Measurements from ENCODE around the gene CCN2.
A peak's percentile ranks its signal among the peaks of the same experiment; 100 is the strongest.
"Not testable (repeated sequence)": the region's sequence is repeated elsewhere in the genome, so short reads cannot be mapped to it uniquely, and the experiment has no call there.

The CCN2 gene

DNA sequence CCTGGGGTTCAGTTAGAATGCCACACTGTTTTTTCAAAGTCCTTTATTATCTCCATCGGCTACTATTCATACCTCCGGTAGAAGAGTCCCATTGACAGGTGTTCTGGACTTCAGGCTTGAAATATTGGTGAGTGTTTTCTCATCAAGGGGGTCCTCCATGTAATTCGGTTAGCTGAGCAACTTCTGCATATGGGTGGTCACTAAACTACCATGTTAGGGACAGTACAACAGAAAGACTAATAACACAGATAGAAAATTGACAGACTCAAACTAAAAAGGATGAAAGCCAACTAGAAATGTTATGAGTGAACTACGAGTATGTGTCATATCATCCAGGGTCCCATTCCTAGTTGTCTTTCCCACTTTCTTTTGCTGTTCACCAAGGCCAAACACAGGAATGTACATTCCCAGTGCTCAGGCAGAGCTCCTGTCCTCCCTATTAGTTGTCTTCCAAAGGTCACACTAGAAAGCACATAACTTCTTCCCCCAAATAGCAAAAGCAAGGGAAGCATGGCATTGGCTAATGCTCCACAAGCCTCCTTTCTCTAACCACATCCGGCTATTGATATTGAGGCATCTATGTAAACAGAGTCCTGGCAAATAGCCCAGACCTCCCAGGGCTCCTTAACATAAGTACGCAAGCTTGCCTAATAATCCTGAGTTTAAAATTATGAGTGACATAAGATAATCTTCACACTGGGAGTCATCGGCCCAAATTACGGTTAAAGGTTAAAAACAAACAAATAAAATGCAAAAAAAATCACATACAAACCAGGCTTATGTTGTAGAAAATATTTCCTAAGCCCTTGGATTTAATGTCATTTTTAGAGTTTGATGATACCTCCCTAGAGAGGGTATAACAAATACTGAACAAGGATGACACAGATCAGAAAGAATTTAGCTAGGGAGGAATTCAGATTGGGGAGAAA lies 13.2 kb downstream of the CCN2 start:
- DNase-seq (ENCODE audit: low spot score), result peak; percentile 51

DNA sequence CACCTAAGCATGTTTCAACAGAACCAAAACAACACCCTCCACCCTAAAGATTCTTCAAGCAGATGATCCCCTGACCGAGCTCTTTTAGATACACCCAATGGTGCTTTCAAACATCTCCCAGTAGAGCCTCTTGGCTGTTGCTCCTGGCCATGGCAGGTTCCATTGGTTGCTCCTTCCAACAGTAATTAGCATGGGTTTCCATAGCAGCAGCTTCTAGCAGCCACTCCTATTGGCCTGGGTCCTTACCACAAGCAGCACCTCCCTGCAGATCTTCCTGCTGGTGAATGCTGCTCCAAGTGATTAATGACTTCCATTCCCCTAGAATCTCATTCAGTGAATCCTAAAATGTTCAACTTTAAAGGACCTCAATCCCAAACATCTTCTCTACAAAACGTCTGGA lies 13.9 kb downstream of the CCN2 start:
- DNase-seq (ENCODE audit: low spot score), result peak; percentile 65

DNA sequence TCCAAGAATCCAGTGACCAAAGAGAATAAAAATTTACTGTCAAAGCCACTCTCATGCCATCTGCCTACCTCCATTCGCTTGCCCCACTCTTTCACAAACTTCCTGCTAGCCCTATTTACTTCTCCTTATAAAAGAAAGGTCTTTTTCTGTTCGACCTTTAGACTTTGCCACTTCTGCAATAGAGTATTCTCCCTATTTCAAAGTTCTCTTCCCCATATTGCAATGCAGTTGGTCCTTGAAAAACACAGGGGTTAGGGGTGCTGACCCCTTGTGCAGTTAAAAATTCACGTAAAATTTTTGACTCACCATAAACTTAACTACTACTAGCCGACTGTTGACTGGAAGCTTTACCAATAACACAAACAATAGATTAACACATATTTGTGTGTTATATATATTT lies 15.0 kb downstream of the CCN2 start:
- DNase-seq (ENCODE audit: low spot score), result no peak

DNA sequence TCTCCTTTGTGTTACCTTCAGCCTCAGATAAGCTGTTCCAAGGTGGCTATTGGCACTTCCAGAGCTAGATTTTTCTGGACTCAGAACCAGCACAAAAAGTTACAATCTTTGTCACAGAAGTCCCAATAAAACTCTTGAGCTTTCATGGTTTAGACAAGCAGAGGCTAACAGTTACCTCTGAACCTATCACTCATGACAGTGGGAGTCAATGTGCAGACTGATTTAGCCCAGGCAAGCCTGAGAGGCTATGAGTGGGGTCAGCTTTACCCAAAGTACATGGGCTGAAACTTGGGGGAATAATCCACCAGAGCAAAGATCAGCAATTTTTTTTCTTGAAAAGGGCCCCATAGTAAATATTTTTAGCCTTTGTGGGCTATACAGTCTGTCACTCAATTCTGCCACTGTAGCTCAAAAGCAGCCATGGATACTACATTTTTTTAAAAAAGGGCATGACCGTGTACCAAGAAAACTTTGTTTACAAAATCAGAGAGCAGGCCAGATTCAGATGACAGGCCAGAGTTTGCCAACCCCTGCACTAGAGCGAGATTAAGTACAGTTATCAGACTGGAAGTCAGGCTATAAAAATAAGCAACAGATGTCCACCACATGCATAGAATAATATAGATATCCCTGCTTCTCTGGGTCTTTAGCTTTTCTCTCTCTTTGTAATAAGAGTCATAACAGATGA lies 20.0 kb downstream of the CCN2 start:
- DNase-seq (ENCODE audit: low spot score), result no peak

DNA sequence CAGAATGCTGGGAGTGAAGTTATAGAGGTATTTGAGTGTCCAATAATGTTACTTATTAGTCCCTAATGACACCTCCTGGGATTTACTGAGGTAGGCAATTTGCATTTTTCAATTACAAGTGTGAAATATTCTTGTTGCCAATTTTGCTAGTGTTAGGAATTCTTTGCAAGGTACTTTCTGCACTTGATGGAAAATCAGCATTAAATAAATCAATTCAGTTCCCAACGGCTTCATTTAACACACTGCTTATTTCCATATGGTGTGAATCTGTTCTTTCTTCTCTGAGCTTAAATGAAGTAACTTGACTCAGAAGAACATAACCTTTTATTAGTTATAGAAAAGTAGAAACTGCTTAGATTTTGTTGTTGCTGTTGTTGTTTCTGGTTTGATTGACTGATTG lies 21.2 kb downstream of the CCN2 start:
- DNase-seq (ENCODE audit: low spot score), result no peak

DNA sequence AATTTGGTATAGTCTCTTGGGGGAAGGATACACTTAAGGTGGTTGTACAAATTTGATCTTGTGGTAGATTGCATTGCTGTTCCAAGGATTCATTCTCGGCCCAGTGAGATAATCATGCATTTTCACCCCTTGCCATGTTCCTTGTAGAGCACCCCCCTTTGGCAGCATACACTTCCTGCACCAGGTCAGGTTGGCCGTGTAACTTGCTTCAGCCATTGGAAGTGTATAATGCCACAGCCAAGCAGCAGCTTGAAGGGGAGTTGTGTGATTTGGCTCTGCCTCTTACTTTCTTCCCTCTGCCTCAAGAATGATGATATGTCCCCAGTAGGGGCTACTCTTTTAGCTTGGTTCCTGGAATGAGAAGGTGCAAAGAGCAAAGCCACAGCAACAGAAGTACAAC lies 21.9 kb downstream of the CCN2 start:
- no peak for DNase-seq (ENCODE audit: low spot score)

DNA sequence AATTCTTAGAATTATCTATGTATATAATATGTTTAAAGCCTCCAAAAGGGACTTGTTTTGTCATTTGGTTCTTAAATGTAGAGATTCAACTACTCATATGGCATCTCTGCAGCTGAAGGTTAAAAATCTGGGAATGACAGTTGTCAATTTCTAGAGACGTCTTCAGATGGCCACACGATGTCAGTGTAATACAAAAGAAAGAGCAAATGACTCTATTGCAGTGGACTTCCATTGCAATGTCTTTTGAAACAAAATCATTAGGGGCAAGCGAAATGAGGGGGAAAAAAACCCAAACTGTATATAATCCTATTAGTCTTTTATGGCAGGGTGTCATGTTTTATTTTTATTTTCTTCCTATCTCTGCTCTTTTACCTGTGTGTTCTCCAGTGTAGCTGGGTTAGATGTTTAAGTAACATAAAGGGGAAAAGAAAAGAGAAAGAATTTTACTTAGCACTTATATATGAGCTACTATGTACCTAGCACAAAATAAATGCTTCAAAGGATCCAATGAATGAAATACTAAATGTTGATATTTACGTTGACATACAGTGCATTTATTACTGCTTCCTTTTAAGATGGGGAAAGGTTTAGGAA lies 26.2 kb downstream of the CCN2 start:
- DNase-seq (ENCODE audit: low spot score), result peak; percentile 65

DNA sequence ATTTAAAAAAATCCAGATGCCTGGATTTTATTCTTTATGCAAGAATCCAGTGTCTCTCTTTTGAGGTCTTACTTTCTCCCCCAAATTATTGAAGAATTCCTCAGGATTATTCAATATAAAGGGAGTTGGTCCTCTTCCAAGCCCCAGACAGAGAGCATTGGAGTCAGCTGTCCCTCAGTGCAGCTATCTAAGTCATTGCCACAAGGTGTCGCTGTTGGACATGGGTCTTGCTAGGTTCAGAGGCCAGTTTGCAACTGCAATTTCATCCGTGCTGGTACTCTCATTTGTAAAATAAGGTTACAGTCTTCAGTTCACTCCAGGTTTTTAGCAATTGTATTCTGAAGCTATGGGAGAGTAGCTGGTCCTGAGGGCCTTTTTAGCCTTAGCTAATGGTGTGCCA lies 27.8 kb downstream of the CCN2 start:
- peak; percentile 26 for DNase-seq (ENCODE audit: low spot score)

DNA sequence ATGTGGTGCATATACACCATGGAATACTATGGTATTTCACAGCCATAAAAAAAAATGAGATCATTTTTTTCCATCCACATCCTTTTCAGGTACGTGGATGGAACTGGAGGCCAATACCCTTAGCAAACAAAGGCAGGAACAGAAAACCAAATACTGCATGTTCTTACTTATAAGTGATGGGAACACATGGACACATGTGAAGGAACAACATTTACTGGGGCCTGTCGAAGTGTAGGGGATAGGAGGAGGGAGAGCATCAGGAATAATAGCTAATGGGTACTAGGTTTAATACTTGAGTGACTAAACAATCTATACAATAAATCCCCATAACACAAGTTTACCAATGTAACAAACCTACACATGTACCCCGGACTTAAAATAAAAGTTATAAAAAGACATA lies 30.5 kb downstream of the CCN2 start:
- no peak for DNase-seq (ENCODE audit: low spot score)

DNA sequence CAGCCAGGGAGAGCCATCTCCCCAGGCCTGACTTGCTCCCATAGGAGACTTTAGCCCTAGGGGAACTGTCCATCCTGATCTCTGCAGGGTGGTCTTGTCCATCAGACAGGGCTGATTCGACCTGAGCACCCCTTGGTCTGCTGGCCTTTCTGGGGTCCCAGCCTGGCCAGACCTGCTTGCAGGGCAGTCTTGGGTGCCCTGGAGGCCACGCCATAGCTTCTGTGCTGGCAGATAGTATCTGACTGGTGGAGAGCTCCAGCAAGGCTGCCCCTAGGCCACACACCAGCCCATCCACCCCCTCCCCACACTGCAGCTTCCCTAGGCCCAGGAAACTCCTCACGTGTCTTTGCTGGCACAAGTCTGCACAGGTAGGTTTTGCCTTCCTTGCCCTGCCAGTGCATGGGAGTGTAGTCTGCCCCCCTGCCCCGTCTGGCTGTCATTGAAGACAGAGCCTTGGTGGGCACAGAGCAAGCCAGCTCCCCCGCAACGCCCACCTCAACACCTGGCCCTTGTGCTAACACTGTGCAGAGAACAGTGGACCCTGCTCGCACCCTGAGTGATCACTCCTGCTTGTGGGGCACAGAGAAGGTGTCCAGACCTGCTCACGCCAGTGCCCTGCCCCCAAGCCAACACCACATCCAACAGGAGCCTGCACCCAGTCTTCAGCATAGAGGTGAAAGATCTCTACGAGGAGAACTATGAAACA lies 32.4 kb downstream of the CCN2 start:
- no peak for DNase-seq (ENCODE audit: low spot score)

DNA sequence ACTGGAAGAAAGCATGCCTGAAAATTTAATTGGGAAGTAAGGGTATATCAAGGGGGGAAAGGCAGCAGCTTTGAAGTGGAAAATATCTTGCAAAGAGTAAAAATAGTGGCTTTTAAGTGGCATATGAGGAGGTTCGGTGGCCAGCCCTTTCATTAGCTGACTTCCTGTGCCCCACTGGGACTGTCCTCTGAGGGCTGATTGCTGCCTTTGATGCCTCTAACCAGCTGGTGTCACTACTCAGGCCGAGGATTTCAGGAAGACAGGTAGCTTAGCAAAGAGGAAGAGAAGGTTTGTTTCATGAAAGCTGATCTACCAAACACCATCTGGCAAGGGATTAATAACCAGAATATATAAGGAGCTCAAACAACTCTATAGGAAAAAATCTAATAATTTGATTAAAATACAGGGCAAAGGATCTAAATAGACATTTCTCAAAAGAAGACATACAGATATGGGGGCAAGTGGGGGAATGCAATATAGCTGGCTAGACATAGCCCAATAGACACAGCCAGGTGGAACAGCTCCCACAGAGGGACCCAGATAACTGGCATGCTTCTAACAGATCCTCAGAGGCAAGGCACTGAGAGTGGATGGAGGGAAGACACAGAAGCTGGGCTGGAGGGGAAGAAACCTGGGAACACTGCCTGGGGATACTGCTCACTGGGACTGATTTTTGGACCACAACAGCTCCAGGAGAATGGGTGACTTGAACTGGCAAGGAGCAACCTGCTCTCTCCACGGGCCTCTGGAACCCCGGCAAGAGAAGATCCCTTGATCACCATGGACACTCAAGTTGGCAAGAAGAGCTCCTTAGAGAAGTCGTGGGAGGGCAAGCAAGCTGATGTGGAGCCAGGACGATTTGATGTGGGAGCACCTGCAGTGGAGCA lies 33.2 kb downstream of the CCN2 start:
- no peak for DNase-seq (ENCODE audit: low spot score)

DNA sequence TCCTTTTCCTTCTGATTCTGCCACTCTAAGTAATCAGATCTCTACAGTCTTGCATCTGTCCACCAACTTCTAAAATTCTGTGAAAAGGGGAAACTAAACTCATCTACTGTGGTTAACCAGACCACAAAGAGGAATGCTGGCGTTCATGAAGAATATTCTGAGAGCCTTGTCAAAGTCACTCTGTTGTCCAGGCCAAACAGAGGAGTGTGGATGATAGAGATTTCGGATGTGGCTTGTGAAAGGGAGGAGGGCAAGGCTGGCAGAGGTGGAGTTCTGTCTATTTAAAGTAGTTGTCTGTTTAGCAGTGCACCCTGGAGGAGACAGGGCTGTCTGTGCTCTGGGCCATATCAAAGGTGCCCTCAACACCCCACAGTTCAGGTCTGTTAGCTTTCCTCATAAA lies 33.9 kb downstream of the CCN2 start:
- peak; percentile 48 for DNase-seq (ENCODE audit: low spot score)

DNA sequence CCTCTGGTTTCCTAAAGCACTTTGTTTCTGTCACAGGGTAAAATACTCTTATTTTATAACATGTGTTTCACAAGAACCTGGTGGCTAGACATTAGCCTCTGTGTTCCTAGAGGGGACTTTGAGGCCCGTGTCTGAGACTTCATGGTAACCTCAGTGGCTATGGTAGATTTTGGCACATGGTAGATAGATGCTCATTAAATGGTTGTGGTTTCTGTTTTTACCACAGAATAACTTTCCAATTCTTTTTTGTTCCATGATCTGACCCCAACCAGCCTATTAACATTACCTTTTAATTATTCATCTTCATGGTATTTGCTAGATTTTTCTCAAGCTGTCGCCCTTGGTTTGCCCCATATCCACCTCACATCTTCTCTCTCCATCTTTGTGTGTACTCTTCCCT lies 34.3 kb downstream of the CCN2 start:
- no peak for DNase-seq (ENCODE audit: low spot score)

DNA sequence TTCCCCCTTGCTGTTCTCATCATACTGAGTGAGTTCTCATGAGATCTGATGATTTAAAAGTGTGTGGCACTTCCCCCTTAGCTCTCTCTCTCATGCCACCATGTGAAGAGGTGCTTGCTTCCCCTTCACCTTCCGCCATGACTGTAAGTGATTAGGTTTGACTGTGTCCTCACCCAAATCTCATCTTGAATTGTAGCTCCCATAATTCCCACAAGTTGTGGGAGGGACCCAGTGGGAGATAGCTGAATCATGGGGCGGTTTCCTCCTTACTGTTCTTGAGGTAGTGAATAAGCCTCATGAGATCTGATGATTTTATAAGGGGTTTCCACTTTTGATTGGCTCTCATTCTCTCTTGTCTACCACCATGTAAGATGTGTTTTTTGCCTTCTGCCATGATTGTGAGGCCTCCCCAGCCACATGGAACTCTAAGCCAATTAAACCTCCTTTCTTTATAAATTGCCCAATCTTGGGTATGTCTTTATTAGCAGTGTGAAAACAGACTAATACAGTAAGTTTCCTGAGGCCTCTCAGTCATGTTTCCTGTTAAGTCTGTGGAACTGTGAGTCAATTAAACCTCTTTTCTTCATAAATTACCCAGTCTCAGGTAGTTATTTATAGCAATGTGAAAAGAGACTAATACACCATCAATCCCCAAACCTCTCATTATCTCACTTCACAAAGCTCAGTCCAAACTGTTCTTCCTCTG lies 34.9 kb downstream of the CCN2 start:
- not testable (repeated sequence) for DNase-seq (ENCODE audit: low spot score)

DNA sequence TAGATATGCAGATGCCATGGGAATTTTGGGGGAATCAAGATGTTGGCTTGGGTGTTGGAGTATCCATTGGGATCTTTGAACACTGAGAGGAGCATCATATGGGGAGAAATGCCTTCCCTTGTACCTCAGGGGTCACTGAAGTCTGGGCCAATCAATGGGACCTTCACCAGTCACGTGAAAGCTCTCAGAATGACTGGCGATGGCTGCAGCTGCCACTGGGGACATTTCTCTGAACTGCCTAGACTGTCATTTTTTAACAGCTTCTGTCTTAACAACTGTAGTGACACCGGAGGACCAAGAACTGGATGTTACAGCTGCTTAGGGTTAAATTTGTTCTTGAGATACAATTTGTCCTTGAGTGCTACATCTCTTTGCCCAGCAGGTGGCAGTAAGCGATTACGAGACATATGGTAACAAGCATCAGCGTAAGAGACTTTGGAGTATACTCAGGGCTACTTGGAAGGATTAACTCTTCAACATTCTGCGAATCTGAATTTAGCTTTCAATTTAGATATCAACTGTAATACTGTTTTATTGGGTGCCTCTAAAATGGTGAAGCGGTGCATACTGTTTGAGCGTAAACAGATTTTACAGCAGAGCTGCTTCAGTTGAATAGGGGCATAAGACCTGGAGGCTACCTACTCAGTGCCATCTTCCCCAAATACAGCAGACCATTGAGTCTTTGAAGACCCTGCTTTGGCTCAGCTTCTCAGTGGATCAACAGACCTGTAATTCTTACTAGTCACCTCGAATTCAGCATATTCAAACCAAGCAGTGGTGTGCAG lies 36.0 kb downstream of the CCN2 start:
- peak; percentile 73 for DNase-seq (ENCODE audit: low spot score)

DNA sequence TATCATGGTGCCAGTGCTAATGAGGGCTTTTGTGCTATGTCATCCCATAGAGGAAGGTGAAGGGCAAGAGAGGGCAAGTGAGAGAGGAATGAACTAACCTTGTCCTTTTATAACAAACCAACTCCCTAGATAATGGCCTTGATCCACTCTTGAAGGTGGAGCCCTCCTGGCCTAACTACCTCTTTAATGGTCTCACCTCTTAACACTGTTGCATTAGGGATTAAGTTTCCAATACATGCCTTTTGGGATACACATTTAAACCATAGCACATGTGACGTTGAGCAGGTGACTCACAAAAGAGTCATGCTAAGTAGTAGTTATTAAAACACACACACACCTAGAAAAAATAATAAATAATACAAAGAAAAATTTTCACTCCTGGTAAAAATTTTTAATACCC lies 36.9 kb downstream of the CCN2 start:
- no peak for DNase-seq (ENCODE audit: low spot score)

DNA sequence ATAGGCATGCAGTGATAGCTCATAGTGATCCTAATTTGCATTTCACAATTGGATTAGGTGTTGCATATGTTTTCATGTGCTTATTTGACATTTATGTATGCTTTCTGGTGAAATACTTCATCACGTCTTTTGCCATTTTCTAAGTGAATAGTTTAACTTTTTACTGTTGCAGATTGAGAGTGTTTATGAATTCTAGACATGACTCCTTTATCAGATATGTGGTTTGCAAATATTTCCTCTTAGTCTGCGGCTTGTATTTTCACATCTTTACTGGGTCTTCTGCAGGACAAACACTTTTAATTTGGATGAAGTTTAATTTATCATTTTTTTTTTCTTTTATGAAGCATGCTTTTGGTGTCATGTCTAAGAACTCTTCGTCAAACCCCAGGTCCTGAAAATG lies 39.2 kb downstream of the CCN2 start:
- DNase-seq (ENCODE audit: low spot score), result no peak

DNA sequence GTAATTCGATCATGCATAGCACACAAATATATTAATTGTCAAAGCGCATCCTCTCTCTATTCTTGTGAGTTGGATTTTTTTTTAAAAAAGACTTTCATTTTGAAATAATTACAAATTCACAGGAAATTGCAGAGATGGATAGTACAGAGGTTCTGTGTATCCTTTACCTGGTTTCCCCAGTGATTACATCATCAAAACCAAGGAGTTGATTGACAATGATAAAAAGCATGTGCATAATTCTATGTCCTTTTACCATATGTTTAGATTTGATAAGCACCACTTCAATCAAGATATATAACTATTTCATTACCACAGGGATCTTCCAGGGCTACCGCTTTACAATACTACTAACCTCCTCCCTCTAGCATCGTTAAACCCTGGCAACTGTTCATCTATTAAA lies 40.2 kb downstream of the CCN2 start:
- no peak for DNase-seq (ENCODE audit: low spot score)

DNA sequence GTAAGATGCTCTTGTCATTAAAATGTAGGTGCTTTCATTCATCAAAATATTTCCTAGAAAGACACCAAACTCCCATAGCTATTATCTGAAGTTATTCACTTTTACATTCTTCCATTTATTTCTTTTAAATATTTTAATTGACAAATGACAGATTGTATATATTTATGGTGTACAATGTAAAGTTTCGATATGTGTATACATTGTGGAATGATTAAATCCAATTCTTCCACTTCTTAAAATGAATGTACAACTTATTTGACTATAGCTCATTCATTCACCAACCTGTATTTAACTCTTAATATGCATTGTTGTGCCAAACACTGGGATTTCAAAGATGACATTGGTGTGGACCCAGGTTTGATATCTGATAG lies 41.0 kb downstream of the CCN2 start:
- DNase-seq (ENCODE audit: low spot score), result no peak
